ENCODE results near the gene AK4. TPM values are rescaled to one million over a fixed set of nuclear protein-coding genes. Genes with fewer than 3 reads are reported as not detected.

Gene AK4
- total and polyA plus RNA-seq, 4 donors: 52.3 to 106 (median 59.3) TPM

GRCh38 chr1:65208563-65208973 is 60.6 kb downstream of the AK4 start:
- Histone ChIP-seq H3K4me1 (ENCODE audit: control insufficient read depth in 4 of 4, insufficient read depth in 4 of 4, low read length in 3 of 4) (peaks cover 0 to 28% (median 20%) of the 10 kb centered on the region in 4 donors), H3K9ac (ENCODE audit: low read depth in 1 of 2, low read length in 2 of 2) (peak overlapping the region in 1 of 2 donors; percentile 87), H3K4me3 (ENCODE audit: low read depth in 1 of 3, low read length in 3 of 3) (peak overlapping the region in 1 of 3 donors; percentile 9), H3K9me3 (ENCODE audit: control insufficient read depth in 4 of 4, low read length in 3 of 4) (no peaks in the 10 kb centered on the region), H3K36me3 (ENCODE audit: control insufficient read depth in 4 of 4, insufficient read depth in 3 of 4, low read depth in 1 of 4, low read length in 3 of 4) (no peaks in the 10 kb centered on the region), H3K27me3 (ENCODE audit: control insufficient read depth in 4 of 4, insufficient read depth in 4 of 4, low read length in 3 of 4) (no peaks in the 10 kb centered on the region), H3K27ac (ENCODE audit: low read depth in 1 of 2, low read length in 2 of 2) (peak overlapping the region; percentile 79 to 80)
- WGBS: 38% methylated on average over 8 of the region's 8 CpGs
- DNase-seq (ENCODE audit: low spot score): peak; percentile 51
- TF ChIP-seq FOXA1 (IDR thresholded peaks at IDR 0.05) (peak; percentile 43), EGR1 (IDR thresholded peaks at IDR 0.05; ENCODE audit: low read depth in 2 of 2) (peak in 1 of 2 donors; percentile 37), ATF3 (IDR thresholded peaks at IDR 0.05) (peak; percentile 22), FOXA2 (IDR thresholded peaks at IDR 0.05) (peak; percentile 31), NR2F2 (IDR thresholded peaks at IDR 0.05) (no peak), HNF4G (IDR thresholded peaks at IDR 0.05) (peak; percentile 67), TAF1 (conservative IDR thresholded peaks at IDR 0.05) (no peak), MAX (IDR thresholded peaks at IDR 0.05) (peak; percentile 57), CTCF (IDR thresholded peaks at IDR 0.05; ENCODE audit: low read depth, low read length, missing input control) (peak; percentile 57), RXRA (IDR thresholded peaks at IDR 0.05) (peak; percentile 77), RAD21 (IDR thresholded peaks at IDR 0.05) (peak; percentile 70 to 82), YY1 (IDR thresholded peaks at IDR 0.05) (peak; percentile 76), GABPA (IDR thresholded peaks at IDR 0.05 in 1 of 2, conservative IDR thresholded peaks at IDR 0.05 in 1 of 2) (peak in 1 of 2 donors; percentile 73), ZBTB33 (IDR thresholded peaks at IDR 0.05) (peak; percentile 54), SP1 (IDR thresholded peaks at IDR 0.05) (peak; percentile 94), JUND (IDR thresholded peaks at IDR 0.05) (peak; percentile 43 to 64), REST (IDR thresholded peaks at IDR 0.05) (peak; percentile 48), HNF4A (conservative IDR thresholded peaks at IDR 0.05) (peak; percentile 96 to 97)
